GM12878 (cell line): Measurements from ENCODE around the gene STRA6. TPM values are rescaled to one million over a fixed set of nuclear protein-coding genes. Genes with fewer than 3 reads are reported as not detected.

Experiments
- ATAC-seq: fragments of 200-7000 bp; cut with Tn5 transposase; 3 replicates; pipeline ENCODE4 v1.9.1; 2020; ENCODE audit warnings: mild to moderate bottlenecking, moderate library complexity
- BruUV-seq: library from RNA; stranded (reverse); fragments of 400-500 nt; replicated peaks from 2 replicates; lab custom pipeline; 2021; lab: Mats Ljungman, UMichigan
- CTCF ChIA-PET: fragments of 300-600 bp; sonication (Branson Sonifier 250); formaldehyde crosslinking; extraction: SDS; loops from one replicate; lab custom pipeline; 2021; ENCODE audit warnings: inconsistent platforms; lab: Yijun Ruan, JAX
- POLR2A ChIA-PET: fragments of 350-600 bp; formaldehyde crosslinking; extraction: SDS; loops from one replicate; lab custom pipeline; 2021; ENCODE audit warnings: inconsistent platforms; lab: Charles Lee
- RAD21 ChIA-PET: fragments of 300-600 bp; sonication (Branson Sonifier 250); formaldehyde crosslinking; loops from one replicate; lab custom pipeline; 2023; ENCODE audit warnings: antibody characterized with exemption; ENCODE audit not compliant: unreplicated experiment; lab: Charles Lee
- SMC1A ChIA-PET: fragments of 300-600 bp; sonication (Branson Sonifier 250); formaldehyde crosslinking; loops from one replicate; lab custom pipeline; 2023; ENCODE audit not compliant: unreplicated experiment, uncharacterized antibody; lab: Charles Lee
- DNase-seq: peaks from one replicate; pipeline ENCODE4 v3.0.0-alpha.2; 2011; ENCODE audit warnings: low read depth, low spot score
- FAIRE-seq: peaks from 3 replicates; lab custom pipeline; 2011; peaks lifted over from hg19 to GRCh38; lab: Jason Lieb, UNC
- H2AFZ ChIP-seq: 2 replicates; pipeline ENCODE4 v1.6.0; 2011; ENCODE audit warnings: low read depth, low read length, control low read depth; ENCODE audit not compliant: control insufficient read depth
- H3K27ac ChIP-seq: 2 replicates; pipeline ENCODE4 v1.5.1; 2011; ENCODE audit warnings: control low read depth; ENCODE audit not compliant: control insufficient read depth, insufficient read depth
- H3K27me3 ChIP-seq, 2 experiments: replicated peaks in 1 of 2; 2 replicates each; pipeline versions ENCODE4 v1.6.0 to v1.6.1; 2011; ENCODE audit warnings: low read length in 1 of 2; ENCODE audit not compliant: control insufficient read depth in 2 of 2, insufficient read depth in 2 of 2
- H3K36me3 ChIP-seq, 2 experiments: 2 replicates each; pipeline ENCODE4 v1.5.1; 2011; ENCODE audit warnings: low read length in 1 of 2; ENCODE audit not compliant: control insufficient read depth in 2 of 2, insufficient read depth in 2 of 2
- H3K4me1 ChIP-seq: 2 replicates; pipeline ENCODE4 v1.6.1; 2011; ENCODE audit warnings: mild to moderate bottlenecking, low read length, moderate library complexity, mixed read lengths; ENCODE audit not compliant: control insufficient read depth, insufficient read depth
- H3K4me2 ChIP-seq: 2 replicates; pipeline ENCODE4 v1.6.0; 2011; ENCODE audit warnings: control low read depth; ENCODE audit not compliant: control insufficient read depth, insufficient read depth
- H3K4me3 ChIP-seq: fragments of 200-600 bp; sonication (generic); 2 replicates; pipeline ENCODE4 v1.5.1; 2016
- H3K79me2 ChIP-seq: 2 replicates; pipeline ENCODE4 v1.6.0; 2011; ENCODE audit warnings: low read length; ENCODE audit not compliant: control insufficient read depth, insufficient read depth
- H3K9ac ChIP-seq: 2 replicates; pipeline ENCODE4 v1.8.0; 2011; ENCODE audit warnings: low read length, control low read depth, mixed read lengths; ENCODE audit not compliant: control insufficient read depth, insufficient read depth
- H3K9me3 ChIP-seq: replicated peaks from 3 replicates; pipeline ENCODE4 v1.5.1; 2011; ENCODE audit warnings: mild to moderate bottlenecking, low read length; ENCODE audit not compliant: control insufficient read depth, insufficient read depth
- H4K20me1 ChIP-seq: 2 replicates; pipeline ENCODE4 v1.6.0; 2011; ENCODE audit not compliant: control insufficient read depth, insufficient read depth
- CHD2 ChIP-seq: IDR thresholded peaks from 2 replicates; pipeline ENCODE4 v1.6.1; 2011; ENCODE audit warnings: low read depth, low read length, improper control_type of control experiment, borderline replicate concordance
- CTCF ChIP-seq, 3 experiments: IDR thresholded peaks in 2 of 3; conservative IDR thresholded peaks in 1 of 3; 2 replicates each; pipeline ENCODE4 v1.5.1; 2011; ENCODE audit warnings: low read depth in 3 of 3, low read length in 3 of 3, mild to moderate bottlenecking in 3 of 3, control low read depth in 2 of 3, moderate library complexity in 2 of 3, inconsistent platforms in 1 of 3, mixed read lengths in 1 of 3; ENCODE audit not compliant: control insufficient read depth in 2 of 3, insufficient read depth in 1 of 3; ENCODE audit errors: extremely low read depth in 1 of 3
- EGR1 ChIP-seq, 2 experiments: IDR thresholded peaks; 1 replicate in 1 of 2; 2 replicates in 1 of 2; pipeline ENCODE4 v1.6.1; 2011 to 2012; ENCODE audit warnings: low read depth in 2 of 2, low read length in 2 of 2, borderline replicate concordance in 1 of 2, mild to moderate bottlenecking in 1 of 2, moderate library complexity in 1 of 2
- FOXK2 ChIP-seq: fragments of 450-650 bp; IDR thresholded peaks from 2 replicates; pipeline ENCODE4 v1.6.1; 2017; ENCODE audit warnings: mild to moderate bottlenecking, moderate library complexity
- KAT2A ChIP-seq: conservative IDR thresholded peaks from 2 replicates; pipeline ENCODE4 v1.6.1; 2011; ENCODE audit warnings: low read depth, low read length; ENCODE audit not compliant: control insufficient read depth
- MEF2B ChIP-seq: fragments of 450-650 bp; IDR thresholded peaks from 2 replicates; pipeline ENCODE4 v1.6.1; 2018; ENCODE audit warnings: mild to moderate bottlenecking, moderate library complexity; ENCODE audit not compliant: partially characterized antibody, poor library complexity, severe bottlenecking
- MTA2 ChIP-seq: fragments of 450-650 bp; IDR thresholded peaks from 2 replicates; pipeline ENCODE4 v1.6.1; 2016; ENCODE audit warnings: low read depth, mild to moderate bottlenecking, moderate library complexity
- MYB ChIP-seq: fragments of 150-350 bp; IDR thresholded peaks from 2 replicates; pipeline ENCODE4 v1.6.1; 2014; ENCODE audit warnings: mild to moderate bottlenecking, low read depth, low read length, borderline replicate concordance
- NBN ChIP-seq: fragments of 450-650 bp; IDR thresholded peaks from 2 replicates; pipeline ENCODE4 v1.6.1; 2016
- PML ChIP-seq: IDR thresholded peaks from 2 replicates; pipeline ENCODE4 v1.6.1; 2012; ENCODE audit warnings: low read length, inconsistent platforms
- POLR2AphosphoS2 ChIP-seq: IDR thresholded peaks from 2 replicates; pipeline ENCODE4 v1.6.1; 2011; ENCODE audit warnings: low read depth, mild to moderate bottlenecking, low read length, improper control_type of control experiment, moderate library complexity
- PRDM15 ChIP-seq: fragments of 450-650 bp; formaldehyde crosslinking; IDR thresholded peaks from 2 replicates; pipeline ENCODE4 v1.4.0; 2020; ENCODE audit warnings: mild to moderate bottlenecking, moderate library complexity
- RAD21 ChIP-seq: IDR thresholded peaks from 2 replicates; pipeline ENCODE4 v1.6.1; 2011; ENCODE audit warnings: mild to moderate bottlenecking, low read depth, low read length, moderate library complexity; ENCODE audit not compliant: insufficient read depth
- RCOR1 ChIP-seq: conservative IDR thresholded peaks from 2 replicates; pipeline ENCODE4 v1.6.1; 2012; ENCODE audit warnings: low read depth, low read length, improper control_type of control experiment
- RELA ChIP-seq: fragments of 450-650 bp; IDR thresholded peaks from 2 replicates; pipeline ENCODE4 v1.8.0; 2014; ENCODE audit warnings: borderline replicate concordance; ENCODE audit not compliant: partially characterized antibody
- SP1 ChIP-seq: IDR thresholded peaks from one replicate; pipeline ENCODE4 v1.6.1; 2011; ENCODE audit warnings: low read depth, low read length
- TCF3 ChIP-seq: IDR thresholded peaks from 2 replicates; pipeline ENCODE4 v1.6.1; 2012; ENCODE audit warnings: low read depth, mild to moderate bottlenecking, low read length, borderline replicate concordance; ENCODE audit not compliant: insufficient read depth
- TCF7 ChIP-seq: IDR thresholded peaks from 2 replicates; pipeline ENCODE4 v1.6.1; 2014; ENCODE audit warnings: antibody characterized with exemption, borderline replicate concordance
- ZZZ3 ChIP-seq: IDR thresholded peaks from 2 replicates; pipeline ENCODE4 v1.6.1; 2011; ENCODE audit warnings: low read depth; ENCODE audit not compliant: control insufficient read depth, insufficient read length
- WGBS: methylation state at CpG from one replicate; pipeline ENCODE4 v1.1.6; 2016; ENCODE audit warnings: low lambda C conversion rate; ENCODE audit not compliant: insufficient replicate concordance, insufficient coverage; ENCODE audit errors: missing lambda C conversion rate; 5-methylcytosine and 5-hydroxymethylcytosine counted together
- in situ Hi-C: fragments of 300-500 bp; cut with MboI; formaldehyde crosslinking; loops from 9 replicates; pipeline ENCODE4 v1.14.3; 2018; ENCODE audit warnings: mixed read lengths
- intact Hi-C: fragments of 100-400 bp; cut with micrococcal nuclease; formaldehyde crosslinking; loops from one replicate; pipeline ENCODE4 v1.14.2; 2022; ENCODE audit not compliant: unreplicated experiment
- polyA plus RNA-seq, 11 experiments: library from polyadenylated mRNA; depleted of rRNA in 4 of 11; unstranded in 6 of 11; stranded (reverse) in 5 of 11; fragments of >200 nt; fragmentation: Nextera tagmentation in 4 of 11; fragmentation: Illumina TruSeq in 1 of 11; extraction: Ambion mirVana in 4 of 11; extraction: Trizol in 1 of 11; gene quantifications; 1 replicate in 1 of 11; 2 replicates in 10 of 11; pipeline versions ENCODE4 v1.2.1 to v1.2.3, GENCODE V29; 2011 to 2016; ENCODE audit warnings: inconsistent platforms in 2 of 11, missing spikeins in 2 of 11, low read depth in 1 of 11
- total RNA-seq, 4 experiments: library from RNA; depleted of rRNA in 3 of 4; stranded (reverse); fragments of >200 nt in 3 of 4; fragmentation: Illumina TruSeq in 1 of 4; extraction: Trizol in 1 of 4; gene quantifications; 2 replicates each; pipeline versions ENCODE4 v1.2.1 to v1.2.3, GENCODE V29; 2013 to 2021

STRA6 gene
- total and polyA plus RNA-seq, 10 of the 15 experiments (the other 5 are each of a cell fraction or from before 2014, with no cell fraction given) = 0.31 to 10.8 (median 5.8) TPM

GRCh38 chr15:74201710-74202420, 722 bp downstream of the STRA6 start:
- 66% methylated on average over 7 of the region's 7 CpGs for WGBS
- intact Hi-C loops = no loop called here
- Histone ChIP-seq H3K9me3 (no peaks in the 10 kb centered on the region), H2AFZ (no peak overlapping the region), H3K4me2 (no peak overlapping the region), H3K4me1 (peaks cover 19% of the 10 kb centered on the region), H3K27ac (no peak overlapping the region), H3K27me3 (no peaks in the 10 kb centered on the region), H4K20me1 (no peaks in the 10 kb centered on the region), H3K4me3 (no peak overlapping the region)
- in situ Hi-C loops = no loop called here
- no TSS peak for BruUV-seq
- ATAC-seq = no peak
- CTCF ChIA-PET = interaction anchor here (1.4 to 1.8 kb wide), 2 partner anchors 14 to 121 kb away, joined by 4 read pairs; no protein-coding TSS in a partner anchor
- SMC1A ChIA-PET = interaction anchor here (0.6 kb wide), 2 partner anchors 120 to 385 kb away, joined by 3 read pairs; no protein-coding TSS in a partner anchor
- RAD21 ChIA-PET = no interaction called here
- TF ChIP-seq ZZZ3 = no peak
- TF ChIP-seq RCOR1 = no peak
- no peak for TF ChIP-seq MTA2
- no peak for TF ChIP-seq NBN
- TF ChIP-seq POLR2AphosphoS2 = no peak
- no peak for TF ChIP-seq FOXK2
- TF ChIP-seq EGR1 (IDR thresholded peaks at IDR 0.05; ENCODE audit: borderline replicate concordance in 1 of 2, low read depth in 2 of 2, low read length in 2 of 2) = no peak
- TF ChIP-seq TCF7 = no peak
- TF ChIP-seq PML = no peak
- TF ChIP-seq KAT2A = no peak
- TF ChIP-seq MEF2B = no peak
- TF ChIP-seq CHD2 = no peak
- no peak for TF ChIP-seq TCF3
- no peak for TF ChIP-seq SP1
- no peak for TF ChIP-seq CTCF (IDR thresholded peaks at IDR 0.05 in 2 of 3, conservative IDR thresholded peaks at IDR 0.05 in 1 of 3; ENCODE audit: control insufficient read depth in 2 of 3, extremely low read depth in 1 of 3, insufficient read depth in 1 of 3, low read depth in 3 of 3, low read length in 3 of 3)
- no peak for TF ChIP-seq MYB
- no peak for TF ChIP-seq RELA
- no peak for TF ChIP-seq PRDM15 (CRISPR knock-in tag)
- no peak for TF ChIP-seq RAD21
- TF ChIP-seq, all 136 proteins: peak for 0
- no peak for DNase-seq
- FAIRE-seq = peak; percentile 38
- Histone ChIP-seq H3K9ac (no peak overlapping the region), H3K36me3 (no peaks in the 10 kb centered on the region), H3K79me2 (no peaks in the 10 kb centered on the region)
- POLR2A ChIA-PET = interaction anchor here (0.7 kb wide), 1 partner anchor 9 kb away, joined by 3 read pairs; no protein-coding TSS in a partner anchor
